CD4-positive, CD25-positive, alpha-beta regulatory T cell (primary cell): ENCODE data around the gene IFNL4. TPM values are rescaled to one million over a fixed set of nuclear protein-coding genes. Genes with fewer than 3 reads are reported as not detected.
A peak's percentile ranks its signal among the peaks of the same experiment; 100 is the strongest.
"Not testable (repeated sequence)": the region's sequence is repeated elsewhere in the genome, so short reads cannot be mapped to it uniquely, and the experiment has no call there.

ENCODE experiments used
- ATAC-seq, 2 donors: fragments of 150-1000 bp; cut with Tn5 transposase; one replicate each; pipeline ENCODE4 v1.10.0; 2021; ENCODE audit warnings: low read depth in 2 of 2, moderate number of reproducible peaks in 2 of 2, moderate library complexity in 1 of 2
- DNase-seq, 3 donors: peaks; one replicate each; pipeline versions ENCODE4 v3.0.0 to v3.0.0-alpha.2; 2012 to 2022; ENCODE audit warnings: mixed read lengths in 1 of 3
- H3K27ac ChIP-seq: one replicate; pipeline ENCODE4 v1.7.0; 2013; ENCODE audit warnings: mild to moderate bottlenecking, low read length; ENCODE audit not compliant: insufficient read depth, poor library complexity, severe bottlenecking
- H3K27me3 ChIP-seq: one replicate; pipeline ENCODE4 v1.7.0; 2013; ENCODE audit warnings: low read length; ENCODE audit not compliant: control insufficient read depth, insufficient read depth
- H3K36me3 ChIP-seq: one replicate; pipeline ENCODE4 v1.7.0; 2013; ENCODE audit warnings: mild to moderate bottlenecking, low read length, moderate library complexity; ENCODE audit not compliant: control insufficient read depth, insufficient read depth
- H3K4me1 ChIP-seq: 2 replicates; pipeline ENCODE4 v1.7.0; 2013; ENCODE audit warnings: mild to moderate bottlenecking, low read length; ENCODE audit not compliant: insufficient read depth, control insufficient read depth, poor library complexity, severe bottlenecking
- H3K4me3 ChIP-seq: one replicate; pipeline ENCODE4 v1.7.0; 2013; ENCODE audit warnings: low read depth, mild to moderate bottlenecking, low read length, moderate library complexity
- H3K9me3 ChIP-seq, 2 experiments: 1 replicate in 1 of 2; 2 replicates in 1 of 2; pipeline ENCODE4 v1.7.0; 2013; ENCODE audit warnings: low read length in 2 of 2, mild to moderate bottlenecking in 1 of 2, moderate library complexity in 1 of 2; ENCODE audit not compliant: control insufficient read depth in 2 of 2
- H3K27ac Mint-ChIP-seq, 3 donors: one replicate each; pipeline ENCODE4 v1.8.0; 2020 to 2022; ENCODE audit warnings: mild to moderate bottlenecking in 3 of 3, mixed read lengths in 3 of 3, moderate library complexity in 2 of 3
- H3K27me3 Mint-ChIP-seq: one replicate; pipeline ENCODE4 v1.8.0; 2022; ENCODE audit warnings: mild to moderate bottlenecking, mixed read lengths
- H3K36me3 Mint-ChIP-seq: one replicate; pipeline ENCODE4 v1.8.0; 2020; ENCODE audit warnings: mixed read lengths
- H3K4me1 Mint-ChIP-seq, 4 donors: one replicate each; pipeline ENCODE4 v1.8.0; 2020 to 2022; ENCODE audit warnings: mixed read lengths in 4 of 4, mild to moderate bottlenecking in 1 of 4
- H3K4me3 Mint-ChIP-seq, 4 donors: one replicate each; pipeline ENCODE4 v1.8.0; 2020 to 2022; ENCODE audit warnings: mild to moderate bottlenecking in 4 of 4, mixed read lengths in 4 of 4, moderate library complexity in 3 of 4
- H3K9me3 Mint-ChIP-seq, 7 donors: one replicate each; pipeline ENCODE4 v1.8.0; 2020 to 2022; ENCODE audit warnings: mixed read lengths in 7 of 7, mild to moderate bottlenecking in 3 of 7, moderate library complexity in 2 of 7
- polyA plus RNA-seq, 4 donors: library from polyadenylated mRNA; unstranded; fragments of 300-500 nt; fragmentation: Illumina TruSeq; gene quantifications; one replicate each; pipeline ENCODE4 v1.2.3, GENCODE V29; 2021
- total RNA-seq: library from RNA; stranded (reverse); gene quantifications from one replicate; pipeline ENCODE4 v1.2.3, GENCODE V29; 2022

Gene IFNL4
- total and polyA plus RNA-seq, 5 donors from 2014 or later = not detected

GRCh38 chr19:39244410-39245100 lies 4.1 kb downstream of the IFNL4 start, which contains the start of gene IFNL3:
TSS of gene IFNL3 (minus strand) at chr19:39245006. CDS start at chr19:39244967, 39 bp downstream.
- H3K27ac ChIP-seq, DNase-seq, H3K36me3 Mint-ChIP-seq, H3K4me1 Mint-ChIP-seq, ATAC-seq, H3K4me1 ChIP-seq, H3K9me3 Mint-ChIP-seq, H3K36me3 ChIP-seq, H3K9me3 ChIP-seq, H3K4me3 Mint-ChIP-seq, H3K27me3 ChIP-seq, H3K4me3 ChIP-seq, H3K27me3 Mint-ChIP-seq: not testable (repeated sequence)
- H3K27ac Mint-ChIP-seq = peak within 1 kb of the TSS in 1 of 3 donors; percentile 56

GRCh38 chr19:39243741-39244140 lies 4.9 kb downstream of the IFNL4 start:
- not testable (repeated sequence) for ATAC-seq, H3K27me3 Mint-ChIP-seq, H3K4me3 ChIP-seq, H3K27ac Mint-ChIP-seq, H3K9me3 ChIP-seq, DNase-seq, H3K4me1 ChIP-seq, H3K36me3 ChIP-seq, H3K27me3 ChIP-seq, H3K36me3 Mint-ChIP-seq, H3K27ac ChIP-seq, H3K4me1 Mint-ChIP-seq, H3K9me3 Mint-ChIP-seq, H3K4me3 Mint-ChIP-seq

DNA sequence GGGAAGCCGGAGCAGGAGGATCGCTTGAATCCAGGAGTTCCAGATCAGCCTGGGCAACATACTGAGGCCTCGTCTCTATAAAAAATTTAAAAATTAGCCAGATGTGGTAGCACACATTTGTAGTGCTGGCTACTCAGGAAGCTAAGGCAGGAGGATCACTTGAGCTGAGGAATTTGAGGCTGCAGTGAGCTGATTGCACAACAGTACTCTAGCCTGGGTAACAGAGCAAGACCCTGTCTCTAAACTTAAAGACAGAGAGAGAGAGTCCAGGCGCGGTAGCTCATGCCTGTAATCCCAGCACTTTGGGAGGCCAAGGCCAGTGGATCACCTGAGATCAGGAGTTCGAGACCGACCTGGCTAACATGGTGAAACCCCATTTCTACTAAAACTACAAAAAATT lies 8.2 kb downstream of the IFNL4 start:
- Mint-ChIP-seq H3K27me3 (no peaks in the 10 kb centered on the region), H3K4me3 (no peak overlapping the region), H3K4me1 (peaks cover 0 to 28% (median 13%) of the 10 kb centered on the region in 4 donors), H3K27ac (no peak overlapping the region), H3K9me3 (peaks cover 0 to under 1% (median 0%) of the 10 kb centered on the region in 7 donors), H3K36me3 (no peaks in the 10 kb centered on the region)
- H3K27me3 ChIP-seq = no peaks in the 10 kb centered on the region
- H3K4me3 ChIP-seq = no peak overlapping the region
- no peaks in the 10 kb centered on the region for H3K9me3 ChIP-seq
- no peaks in the 10 kb centered on the region for H3K36me3 ChIP-seq
- peaks cover 10% of the 10 kb centered on the region for H3K4me1 ChIP-seq
- no peak overlapping the region for H3K27ac ChIP-seq
- DNase-seq (no peak), ATAC-seq (no peak)

DNA sequence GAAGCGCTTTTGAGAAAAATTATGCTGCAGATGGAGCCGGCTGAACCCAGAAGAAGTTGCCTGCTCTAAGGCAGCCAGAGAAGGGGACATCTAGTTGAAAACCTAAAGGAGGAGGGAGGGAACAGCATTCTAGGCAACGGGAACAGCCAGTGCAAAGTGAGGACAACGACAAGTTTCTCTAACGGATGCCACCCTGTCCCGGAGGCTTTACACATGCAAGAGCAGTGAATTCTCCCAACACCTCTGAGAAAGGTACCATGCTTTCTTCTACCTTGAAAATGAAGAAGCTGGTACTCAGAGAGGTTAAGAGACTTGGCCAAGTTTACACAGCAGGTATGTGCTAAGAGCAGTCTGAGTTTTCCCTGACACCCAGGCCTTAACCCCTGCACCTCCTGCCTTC lies 9.7 kb downstream of the IFNL4 start:
- Mint-ChIP-seq H3K27me3 (no peaks in the 10 kb centered on the region), H3K4me1 (peaks cover 0 to 32% (median 14%) of the 10 kb centered on the region in 4 donors), H3K36me3 (no peaks in the 10 kb centered on the region), H3K4me3 (no peak overlapping the region), H3K9me3 (peaks cover 0 to 1% (median 0%) of the 10 kb centered on the region in 7 donors), H3K27ac (peak overlapping the region in 2 of 3 donors; percentile 83 to 84)
- Histone ChIP-seq H3K4me1 (peaks cover 10% of the 10 kb centered on the region), H3K9me3 (no peaks in the 10 kb centered on the region), H3K27me3 (no peaks in the 10 kb centered on the region), H3K4me3 (no peak overlapping the region), H3K36me3 (no peaks in the 10 kb centered on the region), H3K27ac (no peak overlapping the region)
- DNase-seq (no peak), ATAC-seq (no peak)

DNA sequence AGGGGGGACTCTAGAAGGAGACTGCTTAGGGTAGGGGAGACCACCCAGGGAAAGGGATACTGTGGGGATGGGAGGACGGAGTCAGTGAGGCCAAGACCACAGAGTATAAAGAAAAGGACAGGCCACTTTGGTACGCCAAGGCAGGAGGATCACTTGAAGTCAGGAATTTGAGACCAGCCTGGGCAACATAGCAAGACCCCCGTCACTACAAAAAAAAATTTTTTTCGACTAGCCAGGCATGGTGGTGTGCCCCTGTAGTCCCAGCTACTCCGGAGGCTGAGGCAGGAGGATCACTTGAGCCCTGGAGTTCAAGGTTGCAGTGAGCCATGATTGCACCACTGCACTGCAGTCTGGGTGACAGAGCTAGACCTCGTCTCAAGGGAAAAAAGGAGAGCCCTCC lies 10.4 kb downstream of the IFNL4 start:
- ATAC-seq (no peak), DNase-seq (no peak)
- Histone ChIP-seq H3K27me3 (no peaks in the 10 kb centered on the region), H3K27ac (peak overlapping the region; percentile 14), H3K9me3 (no peaks in the 10 kb centered on the region), H3K4me1 (peaks cover 10% of the 10 kb centered on the region), H3K36me3 (no peaks in the 10 kb centered on the region), H3K4me3 (no peak overlapping the region)
- no peaks in the 10 kb centered on the region for H3K36me3 Mint-ChIP-seq
- peaks cover 4% of the 10 kb centered on the region for H3K27me3 Mint-ChIP-seq
- H3K4me3 Mint-ChIP-seq = peak overlapping the region in 2 of 4 donors; percentile 79 to 83
- H3K4me1 Mint-ChIP-seq = peaks cover 0 to 32% (median 14%) of the 10 kb centered on the region in 4 donors
- peaks cover 0 to 1% (median 0%) of the 10 kb centered on the region in 7 donors for H3K9me3 Mint-ChIP-seq
- H3K27ac Mint-ChIP-seq = peak overlapping the region; percentile 83 to 95 (median 84)

DNA sequence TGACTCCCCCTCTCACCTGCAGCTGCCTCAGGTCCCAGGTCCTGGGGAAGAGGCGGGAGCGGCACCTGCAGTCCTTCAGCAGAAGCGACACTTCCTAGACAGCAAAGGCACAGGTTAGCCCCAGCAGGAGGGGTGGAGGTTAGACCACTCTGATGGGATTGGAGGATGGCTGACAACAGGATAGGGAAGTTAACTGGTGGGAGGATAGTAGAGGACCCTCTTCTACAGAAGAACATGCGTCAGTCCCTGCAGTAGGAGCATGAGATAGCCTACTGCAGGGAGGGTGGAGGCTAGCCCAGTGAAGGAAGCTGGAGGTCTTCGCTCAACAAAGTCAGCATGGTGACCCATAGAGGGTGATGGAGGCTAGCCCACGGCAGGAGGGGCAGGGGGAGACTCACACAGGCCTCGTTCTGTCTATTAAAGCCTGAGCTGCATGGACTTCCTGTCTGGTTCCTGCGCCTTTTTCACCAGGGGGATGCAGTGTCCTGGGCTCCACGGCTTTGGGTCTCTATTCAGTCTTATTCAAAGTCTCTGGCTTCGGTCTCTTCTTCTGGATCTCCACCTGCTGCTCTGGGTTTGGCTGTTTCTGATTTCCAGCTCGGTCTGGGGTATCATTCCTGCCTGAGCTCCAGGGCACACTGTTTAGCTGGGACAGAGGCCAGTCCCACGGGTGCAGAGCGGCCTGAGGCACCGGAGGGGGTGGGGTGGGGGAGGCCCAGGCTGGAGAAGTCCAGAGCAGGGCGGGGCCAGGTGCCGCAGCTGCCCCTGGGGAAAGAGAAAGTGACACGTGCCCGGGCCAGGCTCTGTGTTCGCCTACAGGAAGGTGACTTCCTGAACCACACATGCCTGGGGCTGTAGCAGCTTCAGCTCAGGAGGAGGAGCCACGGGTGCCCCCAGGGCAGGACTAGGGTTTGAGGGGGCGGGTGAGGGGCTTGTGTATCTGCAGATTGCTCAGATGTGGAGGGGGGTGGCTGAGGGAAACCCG lies 11.2 kb downstream of the IFNL4 start:
- peaks cover 5% of the 10 kb centered on the region for H3K27me3 Mint-ChIP-seq
- Histone ChIP-seq H3K27ac (peak overlapping the region; percentile 14), H3K36me3 (no peaks in the 10 kb centered on the region), H3K4me1 (peaks cover 10% of the 10 kb centered on the region), H3K27me3 (no peaks in the 10 kb centered on the region), H3K9me3 (no peaks in the 10 kb centered on the region), H3K4me3 (no peak overlapping the region)
- H3K36me3 Mint-ChIP-seq = no peaks in the 10 kb centered on the region
- ATAC-seq (peak; percentile 57 to 61), DNase-seq (peak in 1 of 3 donors; percentile 53)
- peak overlapping the region in 3 of 4 donors; percentile 77 to 83 (median 79) for H3K4me3 Mint-ChIP-seq
- H3K9me3 Mint-ChIP-seq = peaks cover 0 to 1% (median 0%) of the 10 kb centered on the region in 7 donors
- H3K27ac Mint-ChIP-seq = peak overlapping the region; percentile 84 to 95 (median 90)
- H3K4me1 Mint-ChIP-seq = peaks cover 0 to 32% (median 14%) of the 10 kb centered on the region in 4 donors

DNA sequence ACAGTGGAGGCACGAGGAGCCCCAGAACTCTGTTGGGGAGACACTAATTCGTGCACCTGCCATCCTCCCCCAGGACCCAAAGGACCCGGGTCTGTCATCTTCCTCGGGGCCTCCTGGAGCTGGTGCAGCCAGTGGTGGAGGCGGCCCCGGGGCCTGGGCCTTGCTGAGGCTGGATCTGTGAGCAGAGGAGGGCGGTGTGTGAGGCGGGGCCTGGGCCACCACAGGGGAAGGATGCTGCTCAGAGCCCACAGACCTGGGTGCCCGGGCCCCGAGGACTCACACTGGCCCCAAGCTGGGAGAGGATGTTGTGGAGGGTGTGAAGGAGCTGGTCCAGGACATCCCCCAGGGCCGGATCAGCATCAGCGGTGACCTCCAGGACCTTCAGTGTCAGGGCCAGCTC lies 12.1 kb downstream of the IFNL4 start:
- H3K4me1 ChIP-seq = peaks cover 10% of the 10 kb centered on the region
- peak overlapping the region in 2 of 3 donors; percentile 93 to 94 for H3K27ac Mint-ChIP-seq
- H3K9me3 ChIP-seq = no peaks in the 10 kb centered on the region
- no peaks in the 10 kb centered on the region for H3K27me3 ChIP-seq
- peak; percentile 34 to 64 for ATAC-seq
- no peak for DNase-seq
- H3K36me3 ChIP-seq = no peaks in the 10 kb centered on the region
- H3K27me3 Mint-ChIP-seq = peaks cover 5% of the 10 kb centered on the region
- peaks cover 0 to 1% (median 0%) of the 10 kb centered on the region in 7 donors for H3K9me3 Mint-ChIP-seq
- peak overlapping the region in 1 of 4 donors; percentile 13 for H3K4me3 Mint-ChIP-seq
- no peak overlapping the region for H3K27ac ChIP-seq
- no peaks in the 10 kb centered on the region for H3K36me3 Mint-ChIP-seq
- H3K4me3 ChIP-seq = no peak overlapping the region
- H3K4me1 Mint-ChIP-seq = peaks cover 0 to 32% (median 14%) of the 10 kb centered on the region in 4 donors
